ENCODE measurements around the gene CORIN. TPM values are rescaled to one million over a fixed set of nuclear protein-coding genes. Genes with fewer than 3 reads are reported as not detected.

CORIN gene
- total and polyA plus RNA-seq, 4 donors, result 0.02 to 0.23 (median 0.15) TPM

DNA sequence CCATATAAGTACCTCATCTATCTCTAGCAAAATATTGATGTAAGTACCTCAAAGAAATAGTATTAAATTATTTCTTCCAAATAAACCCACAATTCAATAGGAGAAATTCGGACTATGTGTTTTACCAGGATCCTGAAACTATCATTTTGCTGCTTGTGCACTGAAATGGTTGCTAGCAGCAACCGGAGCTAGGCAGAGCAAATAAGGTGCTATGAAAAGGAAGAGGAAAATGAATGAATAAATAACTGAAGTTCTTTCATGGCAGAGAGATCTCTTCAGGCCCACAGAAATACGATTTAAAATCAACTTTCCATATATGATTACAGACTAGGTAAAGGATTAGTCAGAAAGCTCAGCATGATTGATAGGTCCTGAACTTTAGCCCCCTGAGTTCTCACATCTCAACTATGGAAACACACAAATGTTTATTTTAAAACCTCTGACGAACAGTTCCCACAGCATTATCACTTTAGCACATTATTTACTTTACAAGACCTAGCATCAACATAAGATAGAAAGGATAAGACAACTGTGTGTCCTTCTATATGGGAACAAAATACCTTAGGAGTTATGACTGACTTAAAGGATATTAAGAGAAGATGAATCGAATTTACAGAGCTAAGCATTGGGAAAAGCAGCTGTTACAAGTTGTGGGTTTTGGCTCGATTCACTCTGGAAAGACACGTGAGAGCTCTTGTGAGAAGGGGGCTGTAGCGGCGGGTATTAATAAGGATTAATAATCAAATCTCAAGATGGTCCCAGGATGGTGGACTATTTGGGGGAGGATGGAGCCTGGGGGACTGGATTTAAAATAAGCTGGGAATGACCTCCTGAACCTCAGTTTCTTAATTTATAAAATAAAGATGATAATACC is 104.3 kb downstream of the CORIN start:
- H3K27me3 ChIP-seq (ENCODE audit: control insufficient read depth in 4 of 4, insufficient read depth in 4 of 4, low read length in 3 of 4), result no peaks in the 10 kb centered on the region
- H3K4me3 ChIP-seq (ENCODE audit: low read depth in 1 of 3, low read length in 3 of 3), result no peak overlapping the region
- H3K9me3 ChIP-seq (ENCODE audit: control insufficient read depth in 4 of 4, low read length in 3 of 4), result no peaks in the 10 kb centered on the region
- TF ChIP-seq FOXA1 (IDR thresholded peaks at IDR 0.05), result no peak
- no peak for TF ChIP-seq SP1 (IDR thresholded peaks at IDR 0.05)
- TF ChIP-seq JUND (IDR thresholded peaks at IDR 0.05), result no peak
- no peak for TF ChIP-seq NR2F2 (IDR thresholded peaks at IDR 0.05)
- TF ChIP-seq, protein P1, sequence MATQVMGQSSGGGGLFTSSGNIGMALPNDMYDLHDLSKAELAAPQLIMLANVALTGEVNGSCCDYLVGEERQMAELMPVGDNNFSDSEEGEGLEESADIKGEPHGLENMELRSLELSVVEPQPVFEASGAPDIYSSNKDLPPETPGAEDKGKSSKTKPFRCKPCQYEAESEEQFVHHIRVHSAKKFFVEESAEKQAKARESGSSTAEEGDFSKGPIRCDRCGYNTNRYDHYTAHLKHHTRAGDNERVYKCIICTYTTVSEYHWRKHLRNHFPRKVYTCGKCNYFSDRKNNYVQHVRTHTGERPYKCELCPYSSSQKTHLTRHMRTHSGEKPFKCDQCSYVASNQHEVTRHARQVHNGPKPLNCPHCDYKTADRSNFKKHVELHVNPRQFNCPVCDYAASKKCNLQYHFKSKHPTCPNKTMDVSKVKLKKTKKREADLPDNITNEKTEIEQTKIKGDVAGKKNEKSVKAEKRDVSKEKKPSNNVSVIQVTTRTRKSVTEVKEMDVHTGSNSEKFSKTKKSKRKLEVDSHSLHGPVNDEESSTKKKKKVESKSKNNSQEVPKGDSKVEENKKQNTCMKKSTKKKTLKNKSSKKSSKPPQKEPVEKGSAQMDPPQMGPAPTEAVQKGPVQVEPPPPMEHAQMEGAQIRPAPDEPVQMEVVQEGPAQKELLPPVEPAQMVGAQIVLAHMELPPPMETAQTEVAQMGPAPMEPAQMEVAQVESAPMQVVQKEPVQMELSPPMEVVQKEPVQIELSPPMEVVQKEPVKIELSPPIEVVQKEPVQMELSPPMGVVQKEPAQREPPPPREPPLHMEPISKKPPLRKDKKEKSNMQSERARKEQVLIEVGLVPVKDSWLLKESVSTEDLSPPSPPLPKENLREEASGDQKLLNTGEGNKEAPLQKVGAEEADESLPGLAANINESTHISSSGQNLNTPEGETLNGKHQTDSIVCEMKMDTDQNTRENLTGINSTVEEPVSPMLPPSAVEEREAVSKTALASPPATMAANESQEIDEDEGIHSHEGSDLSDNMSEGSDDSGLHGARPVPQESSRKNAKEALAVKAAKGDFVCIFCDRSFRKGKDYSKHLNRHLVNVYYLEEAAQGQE (IDR thresholded peaks at IDR 0.05), result no peak
- TF ChIP-seq, protein P2, sequence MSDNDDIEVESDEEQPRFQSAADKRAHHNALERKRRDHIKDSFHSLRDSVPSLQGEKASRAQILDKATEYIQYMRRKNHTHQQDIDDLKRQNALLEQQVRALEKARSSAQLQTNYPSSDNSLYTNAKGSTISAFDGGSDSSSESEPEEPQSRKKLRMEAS (IDR thresholded peaks at IDR 0.05), result no peak
- TF ChIP-seq YY1 (IDR thresholded peaks at IDR 0.05), result no peak
- no peak for TF ChIP-seq FOXA2 (IDR thresholded peaks at IDR 0.05)
- no peak for TF ChIP-seq RXRA (IDR thresholded peaks at IDR 0.05)
- no peak for TF ChIP-seq HNF4A (conservative IDR thresholded peaks at IDR 0.05)
- TF ChIP-seq, protein P3, sequence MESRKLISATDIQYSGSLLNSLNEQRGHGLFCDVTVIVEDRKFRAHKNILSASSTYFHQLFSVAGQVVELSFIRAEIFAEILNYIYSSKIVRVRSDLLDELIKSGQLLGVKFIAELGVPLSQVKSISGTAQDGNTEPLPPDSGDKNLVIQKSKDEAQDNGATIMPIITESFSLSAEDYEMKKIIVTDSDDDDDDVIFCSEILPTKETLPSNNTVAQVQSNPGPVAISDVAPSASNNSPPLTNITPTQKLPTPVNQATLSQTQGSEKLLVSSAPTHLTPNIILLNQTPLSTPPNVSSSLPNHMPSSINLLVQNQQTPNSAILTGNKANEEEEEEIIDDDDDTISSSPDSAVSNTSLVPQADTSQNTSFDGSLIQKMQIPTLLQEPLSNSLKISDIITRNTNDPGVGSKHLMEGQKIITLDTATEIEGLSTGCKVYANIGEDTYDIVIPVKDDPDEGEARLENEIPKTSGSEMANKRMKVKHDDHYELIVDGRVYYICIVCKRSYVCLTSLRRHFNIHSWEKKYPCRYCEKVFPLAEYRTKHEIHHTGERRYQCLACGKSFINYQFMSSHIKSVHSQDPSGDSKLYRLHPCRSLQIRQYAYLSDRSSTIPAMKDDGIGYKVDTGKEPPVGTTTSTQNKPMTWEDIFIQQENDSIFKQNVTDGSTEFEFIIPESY (IDR thresholded peaks at IDR 0.05), result no peak
- H3K9ac ChIP-seq (ENCODE audit: low read depth in 1 of 2, low read length in 2 of 2), result no peak overlapping the region
- no peak overlapping the region for H3K27ac ChIP-seq (ENCODE audit: low read depth in 1 of 2, low read length in 2 of 2)
- no peaks in the 10 kb centered on the region for H3K4me1 ChIP-seq (ENCODE audit: control insufficient read depth in 4 of 4, insufficient read depth in 4 of 4, low read length in 3 of 4)
- no peaks in the 10 kb centered on the region for H3K36me3 ChIP-seq (ENCODE audit: control insufficient read depth in 4 of 4, insufficient read depth in 3 of 4, low read depth in 1 of 4, low read length in 3 of 4)
- WGBS, result 50% methylated on average over 9 of the region's 9 CpGs
- DNase-seq (ENCODE audit: low spot score), result no peak

DNA sequence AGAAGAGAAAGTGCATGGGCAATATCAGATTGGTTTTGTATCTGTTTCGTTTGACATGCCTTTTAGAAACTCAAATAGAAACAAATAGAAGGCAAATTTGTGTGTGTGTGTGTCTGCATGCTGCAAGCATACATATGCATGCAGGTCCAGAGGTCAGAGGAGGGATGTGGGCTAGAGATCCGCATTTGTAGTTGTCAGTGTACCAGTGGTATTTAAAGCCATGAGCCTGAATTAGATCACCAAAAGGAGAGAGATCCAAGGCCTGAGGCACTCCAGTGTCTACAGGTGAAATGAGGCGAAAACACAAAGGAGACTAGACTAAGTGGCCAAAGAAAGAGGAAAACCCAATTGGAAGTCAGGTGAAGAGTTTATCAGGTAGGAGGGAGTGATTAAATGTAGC is 106.7 kb downstream of the CORIN start:
- no peak for TF ChIP-seq NR2F2 (IDR thresholded peaks at IDR 0.05)
- TF ChIP-seq, protein P1 (IDR thresholded peaks at IDR 0.05), result no peak
- no peak for TF ChIP-seq HNF4G (IDR thresholded peaks at IDR 0.05)
- no peak for TF ChIP-seq HNF4A (conservative IDR thresholded peaks at IDR 0.05)
- TF ChIP-seq FOXA1 (IDR thresholded peaks at IDR 0.05), result no peak
- no peak for TF ChIP-seq RAD21 (IDR thresholded peaks at IDR 0.05)
- no peak for TF ChIP-seq SP1 (IDR thresholded peaks at IDR 0.05)
- TF ChIP-seq, protein P3 (IDR thresholded peaks at IDR 0.05), result no peak
- TF ChIP-seq, protein P4, sequence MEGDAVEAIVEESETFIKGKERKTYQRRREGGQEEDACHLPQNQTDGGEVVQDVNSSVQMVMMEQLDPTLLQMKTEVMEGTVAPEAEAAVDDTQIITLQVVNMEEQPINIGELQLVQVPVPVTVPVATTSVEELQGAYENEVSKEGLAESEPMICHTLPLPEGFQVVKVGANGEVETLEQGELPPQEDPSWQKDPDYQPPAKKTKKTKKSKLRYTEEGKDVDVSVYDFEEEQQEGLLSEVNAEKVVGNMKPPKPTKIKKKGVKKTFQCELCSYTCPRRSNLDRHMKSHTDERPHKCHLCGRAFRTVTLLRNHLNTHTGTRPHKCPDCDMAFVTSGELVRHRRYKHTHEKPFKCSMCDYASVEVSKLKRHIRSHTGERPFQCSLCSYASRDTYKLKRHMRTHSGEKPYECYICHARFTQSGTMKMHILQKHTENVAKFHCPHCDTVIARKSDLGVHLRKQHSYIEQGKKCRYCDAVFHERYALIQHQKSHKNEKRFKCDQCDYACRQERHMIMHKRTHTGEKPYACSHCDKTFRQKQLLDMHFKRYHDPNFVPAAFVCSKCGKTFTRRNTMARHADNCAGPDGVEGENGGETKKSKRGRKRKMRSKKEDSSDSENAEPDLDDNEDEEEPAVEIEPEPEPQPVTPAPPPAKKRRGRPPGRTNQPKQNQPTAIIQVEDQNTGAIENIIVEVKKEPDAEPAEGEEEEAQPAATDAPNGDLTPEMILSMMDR (IDR thresholded peaks at IDR 0.05; ENCODE audit: low read depth, low read length, missing input control), result no peak
- TF ChIP-seq, protein P2 (IDR thresholded peaks at IDR 0.05), result no peak
- WGBS, result 72% methylated on average over 3 of the region's 3 CpGs
- Histone ChIP-seq H3K4me1 (ENCODE audit: control insufficient read depth in 4 of 4, insufficient read depth in 4 of 4, low read length in 3 of 4) (no peaks in the 10 kb centered on the region), H3K27me3 (ENCODE audit: control insufficient read depth in 4 of 4, insufficient read depth in 4 of 4, low read length in 3 of 4) (no peaks in the 10 kb centered on the region), H3K36me3 (ENCODE audit: control insufficient read depth in 4 of 4, insufficient read depth in 3 of 4, low read depth in 1 of 4, low read length in 3 of 4) (no peaks in the 10 kb centered on the region), H3K9me3 (ENCODE audit: control insufficient read depth in 4 of 4, low read length in 3 of 4) (no peaks in the 10 kb centered on the region), H3K4me3 (ENCODE audit: low read depth in 1 of 3, low read length in 3 of 3) (no peak overlapping the region), H3K9ac (ENCODE audit: low read depth in 1 of 2, low read length in 2 of 2) (no peak overlapping the region), H3K27ac (ENCODE audit: low read depth in 1 of 2, low read length in 2 of 2) (no peak overlapping the region)
- DNase-seq (ENCODE audit: low spot score), result no peak
